IPS DF 4.7 (cell line): ENCODE data around the gene CWF19L1.

Source experiments
- DNase-seq: peaks from one replicate; pipeline ENCODE4 v3.0.0-alpha.2; 2013; ENCODE audit warnings: low spot score; ENCODE audit errors: extremely low read depth

CWF19L1 gene

GRCh38 chr10:100253041-100253440 is 14.4 kb downstream of the CWF19L1 start:
- DNase-seq = no peak

DNA sequence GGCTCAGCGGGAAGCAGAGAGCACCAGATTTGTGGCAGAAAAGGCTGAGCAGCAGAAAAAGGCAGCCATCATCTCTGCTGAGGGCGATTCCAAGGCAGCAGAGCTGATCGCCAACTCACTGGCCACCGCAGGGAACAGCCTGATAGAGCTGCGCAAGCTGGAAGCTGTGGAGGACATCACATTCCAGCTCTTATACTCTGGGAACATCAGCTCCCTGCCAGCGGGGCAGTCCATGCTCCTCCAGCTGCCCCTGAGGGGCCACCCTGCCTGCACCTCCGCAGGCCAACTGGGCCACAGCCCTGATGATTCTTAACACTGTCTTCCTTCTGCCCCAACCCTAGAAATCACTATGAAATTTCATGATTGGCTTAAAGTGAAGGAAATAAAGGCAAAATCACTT is 18.6 kb downstream of the CWF19L1 start:
- DNase-seq = no peak

- no peak for DNase-seq
These were observed 21.8 kb downstream of the CWF19L1 start for GRCh38 chr10:100245484-100246220.

- no peak for DNase-seq
These were observed 27.6 kb downstream of the CWF19L1 start for GRCh38 chr10:100239851-100240250.

GRCh38 chr10:100238429-100238828 is 29.0 kb downstream of the CWF19L1 start:
- no peak for DNase-seq

- no peak for DNase-seq
These were observed 35.3 kb downstream of the CWF19L1 start for GRCh38 chr10:100232101-100232500.

- no peak for DNase-seq
These were observed 37.5 kb downstream of the CWF19L1 start for GRCh38 chr10:100229819-100230422.

DNA sequence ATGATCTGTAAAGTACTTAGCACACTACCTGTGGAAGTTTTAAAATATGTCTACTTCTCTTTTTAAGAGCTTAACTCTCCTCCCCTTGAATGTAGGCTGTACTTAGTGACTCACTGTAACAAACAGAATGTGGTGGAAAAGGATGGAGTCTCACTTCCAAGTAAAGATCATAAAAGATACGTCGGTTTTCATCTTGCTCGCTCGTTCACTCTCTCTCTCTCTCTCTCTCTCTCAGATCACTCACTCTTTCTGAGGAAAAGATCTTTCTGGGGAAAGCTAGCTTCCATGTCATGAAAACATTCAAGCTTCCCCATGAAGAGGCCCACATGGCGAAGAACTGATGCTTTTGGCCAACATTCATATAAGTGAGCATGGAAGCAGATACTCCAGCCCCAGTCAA is 43.6 kb downstream of the CWF19L1 start:
- DNase-seq = no peak

DNA sequence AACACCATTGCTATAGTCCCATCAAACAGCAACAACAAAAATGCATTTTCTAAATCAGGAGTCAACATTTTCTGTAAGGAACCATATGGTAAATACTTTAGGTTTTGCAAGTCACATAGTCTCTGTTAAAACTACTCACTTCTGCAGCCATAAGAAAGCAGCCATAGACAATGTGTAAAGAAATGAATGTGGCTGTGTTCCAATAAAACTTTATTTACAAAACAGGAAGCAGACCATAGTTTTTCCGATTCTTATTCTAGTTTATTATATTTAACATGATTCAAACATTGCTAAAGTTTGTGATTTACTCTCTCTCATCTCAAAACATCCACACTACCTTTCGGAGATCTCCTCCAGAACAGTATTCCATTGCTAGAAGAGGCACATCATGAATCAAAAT is 44.9 kb downstream of the CWF19L1 start:
- no peak for DNase-seq

- no peak for DNase-seq
These were observed 51.4 kb downstream of the CWF19L1 start for GRCh38 chr10:100216006-100216405.

GRCh38 chr10:100209303-100209702 is 58.1 kb downstream of the CWF19L1 start:
- DNase-seq = no peak

GRCh38 chr10:100208276-100208675 is 59.2 kb downstream of the CWF19L1 start:
- no peak for DNase-seq

DNA sequence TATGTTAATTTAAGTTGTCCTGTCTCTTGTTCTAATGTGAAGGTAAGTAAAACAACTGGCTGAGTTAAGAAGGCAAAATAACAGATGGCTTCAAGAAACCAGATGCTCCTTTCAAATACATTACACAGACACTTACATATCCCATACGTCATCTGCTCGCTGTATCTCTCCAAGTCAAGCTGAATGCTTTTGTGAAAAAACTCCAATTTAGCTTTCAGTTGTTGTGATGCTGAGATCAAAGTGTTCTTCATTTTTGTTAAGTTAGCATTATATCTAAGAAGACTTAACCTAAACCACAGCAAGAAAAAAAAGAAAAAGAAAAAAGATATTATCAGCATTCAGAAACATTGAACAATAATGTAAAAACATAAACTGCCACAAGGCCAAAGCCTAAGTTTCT is 63.1 kb downstream of the CWF19L1 start:
- DNase-seq = no peak

GRCh38 chr10:100201549-100201948 is 65.9 kb downstream of the CWF19L1 start:
- DNase-seq = no peak

- DNase-seq = no peak
These were observed 72.7 kb downstream of the CWF19L1 start for GRCh38 chr10:100194711-100195110.

DNA sequence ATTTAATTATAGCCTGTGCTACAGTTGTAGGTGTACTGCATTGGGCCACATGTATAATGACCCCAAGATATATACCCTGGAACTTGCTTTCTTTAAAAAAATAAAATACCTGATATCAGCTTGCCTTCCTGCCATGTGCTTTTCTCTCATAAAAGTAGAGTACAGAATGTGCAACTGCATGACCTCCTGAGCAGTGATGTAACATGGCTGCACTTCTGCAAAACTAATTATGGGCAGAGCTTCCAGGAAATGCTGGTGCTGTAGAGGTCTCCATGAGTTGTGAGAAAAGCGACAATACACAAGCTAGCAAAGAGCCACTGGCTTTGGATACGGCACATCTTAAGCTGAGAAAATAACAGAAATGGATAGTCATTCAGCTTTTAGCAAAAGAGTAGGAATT is 75.1 kb downstream of the CWF19L1 start:
- DNase-seq = no peak

DNA sequence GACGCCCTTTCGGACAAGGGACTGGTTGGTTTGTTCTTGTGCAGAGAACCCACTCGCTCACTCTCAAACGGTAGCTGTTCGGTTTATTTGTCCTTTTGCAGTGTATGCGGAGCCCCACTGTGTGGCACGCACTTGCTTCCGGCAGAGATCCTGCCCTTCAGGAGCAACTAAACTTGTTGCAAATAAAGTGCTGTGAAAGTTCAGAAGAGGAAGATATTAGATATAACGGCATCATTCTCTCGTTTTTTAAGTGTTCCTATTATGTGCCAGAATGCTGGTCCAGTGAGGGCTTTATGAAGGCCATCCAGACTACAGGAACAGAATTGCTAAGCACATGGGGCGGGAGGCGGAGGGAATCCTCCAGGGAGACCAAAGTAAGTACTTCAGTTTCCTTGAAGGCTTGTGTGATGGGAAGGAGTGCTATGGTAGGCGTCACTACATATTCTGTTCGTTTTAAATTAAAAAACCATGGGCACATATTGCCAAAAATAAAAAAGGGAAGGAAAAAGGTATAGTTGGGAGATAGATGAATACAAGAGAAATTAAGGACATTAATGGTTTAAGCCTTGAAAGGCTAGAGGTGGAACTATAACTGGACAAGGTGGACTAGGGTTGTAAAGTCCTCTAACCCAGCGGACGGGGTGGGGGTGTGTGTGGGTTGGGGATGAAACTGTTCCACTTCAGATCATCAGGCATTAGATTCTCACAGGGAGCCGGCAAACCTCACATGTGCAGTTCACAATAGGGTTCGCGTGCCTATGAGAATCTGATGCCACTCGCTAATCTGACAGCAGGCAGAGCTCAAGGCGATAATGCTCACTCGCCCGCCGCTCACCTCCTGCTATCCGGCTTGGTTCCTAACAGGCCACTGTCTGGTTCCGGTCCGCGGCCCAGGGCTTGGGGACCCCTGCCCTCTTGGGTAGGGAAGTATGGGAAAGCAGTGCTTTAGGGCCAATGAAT is 80.9 kb downstream of the CWF19L1 start:
- no peak for DNase-seq

- no peak for DNase-seq
These were observed 81.8 kb downstream of the CWF19L1 start, which contains the start of gene ERLIN1 for GRCh38 chr10:100185364-100186252. TSS of gene ERLIN1 (minus strand) at chr10:100186029. CDS start at chr10:100185626, 403 bp downstream.

GRCh38 chr10:100184840-100185239 is 82.6 kb downstream of the CWF19L1 start:
- DNase-seq = no peak

DNA sequence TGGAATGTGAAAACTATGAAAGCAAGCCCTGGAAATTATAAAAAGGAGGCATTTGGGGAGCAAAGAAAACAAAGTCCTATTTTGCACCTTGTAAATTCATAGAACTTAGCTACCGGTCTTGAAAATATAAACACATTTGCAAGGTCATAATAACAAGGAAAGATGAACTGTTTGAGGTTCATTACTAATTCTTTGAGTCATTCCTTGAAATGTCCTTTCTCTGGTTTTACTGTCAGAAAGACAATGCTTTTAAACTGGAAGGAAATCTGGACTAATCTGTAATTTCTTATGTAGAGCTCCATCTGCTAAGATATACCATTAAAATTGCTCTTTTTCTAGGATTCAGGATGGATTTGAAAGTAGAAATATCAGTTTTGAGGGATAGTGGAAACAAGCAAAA is 83.0 kb downstream of the CWF19L1 start:
- DNase-seq = no peak

DNA sequence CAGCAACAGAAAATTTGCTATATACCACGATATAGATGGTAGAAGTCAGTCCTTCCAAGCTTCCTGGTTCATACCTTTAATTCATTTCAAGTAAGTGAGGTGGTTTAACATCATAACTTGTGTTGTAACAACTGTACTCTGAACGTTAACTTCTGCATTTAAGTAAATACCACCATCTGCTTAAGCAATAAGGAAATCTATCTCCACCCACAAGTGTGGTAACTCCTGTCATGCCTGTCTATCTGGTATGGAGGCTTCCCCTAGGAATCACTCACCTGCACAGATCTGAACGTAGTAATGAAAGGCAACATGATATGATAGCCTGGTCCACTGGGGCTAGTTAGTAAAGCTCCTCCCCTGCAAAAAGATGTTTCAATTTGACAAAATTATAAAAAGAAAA is 84.0 kb downstream of the CWF19L1 start:
- no peak for DNase-seq
